ENCODE data around the gene ADAT3.

The ADAT3 gene

DNA sequence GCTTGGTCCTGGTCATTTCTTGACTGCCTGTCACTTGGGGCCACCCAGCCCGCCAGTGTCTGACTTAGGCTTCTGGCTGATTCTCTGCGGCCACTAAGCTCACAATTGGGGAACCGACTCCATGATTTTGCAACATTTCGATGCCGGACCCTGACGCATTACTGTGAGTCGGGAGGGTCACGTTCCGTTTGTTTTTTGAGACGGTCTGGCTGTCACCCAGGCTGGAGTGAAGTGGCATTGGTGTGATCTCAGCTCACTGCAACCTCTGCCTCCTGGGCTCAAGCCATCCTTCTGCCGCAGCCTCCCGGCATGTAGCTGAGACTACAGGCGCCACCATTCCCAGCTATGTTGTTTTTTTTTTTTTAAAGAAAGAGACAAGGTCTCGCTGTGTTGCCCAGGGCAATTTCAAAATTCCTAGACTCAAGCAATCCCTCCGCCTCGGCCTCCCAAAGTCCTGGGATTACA is 3.2 kb upstream of the ADAT3 start:
- TF ChIP-seq EZH2phosphoT487 (IDR thresholded peaks at IDR 0.05; ENCODE audit: low read depth) (no peak), CTCF (IDR thresholded peaks at IDR 0.05; ENCODE audit: low read depth, low read length) (no peak)
- Histone ChIP-seq H3K4me2 (ENCODE audit: low read length) (no peak overlapping the region), H3K79me2 (ENCODE audit: low read length) (peaks cover 15% of the 10 kb centered on the region), H3K9me3 (ENCODE audit: insufficient read depth, low read length) (no peaks in the 10 kb centered on the region), H3K27ac (ENCODE audit: low read length) (no peak overlapping the region), H4K20me1 (ENCODE audit: insufficient read depth, low read length) (no peaks in the 10 kb centered on the region), H3K27me3 (ENCODE audit: low read depth, low read length) (no peaks in the 10 kb centered on the region), H3K4me1 (ENCODE audit: low read length) (peaks cover 36% of the 10 kb centered on the region), H3K36me3 (replicated peaks; ENCODE audit: low read depth, low read length) (no peaks in the 10 kb centered on the region), H3K9ac (ENCODE audit: low read length) (no peak overlapping the region), H3K4me3 (ENCODE audit: low read length) (no peak overlapping the region), H2AFZ (ENCODE audit: low read depth, low read length) (no peak overlapping the region)

DNA sequence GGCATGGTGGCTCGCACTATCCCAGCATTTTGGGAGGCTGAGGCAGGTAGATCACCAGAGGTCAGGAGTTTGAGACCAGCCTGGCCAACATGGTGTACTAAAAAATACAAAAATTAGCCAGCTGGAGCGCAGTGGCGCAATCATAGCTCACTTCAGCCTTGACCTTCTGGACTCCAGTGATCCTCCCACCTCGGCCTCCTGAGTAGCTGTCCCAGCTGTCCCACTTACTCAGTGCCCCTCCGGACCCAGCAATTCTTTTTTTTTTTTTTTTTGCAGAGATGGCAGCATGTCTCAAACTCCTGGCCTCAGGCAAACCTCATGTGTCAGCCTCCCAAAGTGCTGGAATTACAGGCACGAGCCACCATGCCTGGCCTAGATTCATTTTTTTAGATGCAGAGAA is 2.3 kb upstream of the ADAT3 start:
- H3K9me3 ChIP-seq (ENCODE audit: insufficient read depth, low read length) = no peaks in the 10 kb centered on the region
- H4K20me1 ChIP-seq (ENCODE audit: insufficient read depth, low read length) = peaks cover 8% of the 10 kb centered on the region; the same call in 1 of the 2 replicates
- peaks cover 24% of the 10 kb centered on the region for H3K79me2 ChIP-seq (ENCODE audit: low read length)
- no peaks in the 10 kb centered on the region for H3K27me3 ChIP-seq (ENCODE audit: low read depth, low read length)
- TF ChIP-seq EZH2phosphoT487 (IDR thresholded peaks at IDR 0.05; ENCODE audit: low read depth) (no peak), CTCF (IDR thresholded peaks at IDR 0.05; ENCODE audit: low read depth, low read length) (no peak)
- H3K4me1 ChIP-seq (ENCODE audit: low read length) = peaks cover 42% of the 10 kb centered on the region
- no peak overlapping the region for H2AFZ ChIP-seq (ENCODE audit: low read depth, low read length)
- peak overlapping the region; percentile 94 for H3K4me2 ChIP-seq (ENCODE audit: low read length)
- peak overlapping the region; percentile 96 for H3K27ac ChIP-seq (ENCODE audit: low read length)
- H3K9ac ChIP-seq (ENCODE audit: low read length) = peak overlapping the region; percentile 63
- peak overlapping the region; percentile 51 for H3K4me3 ChIP-seq (ENCODE audit: low read length)
- H3K36me3 ChIP-seq (replicated peaks; ENCODE audit: low read depth, low read length) = peaks cover 5% of the 10 kb centered on the region

DNA sequence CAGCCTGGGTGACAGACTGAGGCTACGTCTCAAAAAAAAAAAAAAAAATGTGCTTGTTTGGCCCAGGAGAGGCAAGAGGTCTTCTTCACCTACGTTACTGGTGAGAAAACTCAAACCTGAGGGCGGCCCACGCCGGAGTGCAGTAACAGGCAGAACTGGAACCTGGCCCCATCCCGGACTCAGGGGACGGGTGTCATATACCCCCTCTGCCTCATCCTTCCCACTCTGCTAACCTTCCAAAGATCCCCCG is 414 bp upstream of the ADAT3 start:
- peaks cover 43% of the 10 kb centered on the region for H3K4me1 ChIP-seq (ENCODE audit: low read length)
- no peak overlapping the region for H2AFZ ChIP-seq (ENCODE audit: low read depth, low read length)
- H3K4me3 ChIP-seq (ENCODE audit: low read length) = peak overlapping the region; percentile 87
- peaks cover 14% of the 10 kb centered on the region for H3K36me3 ChIP-seq (replicated peaks; ENCODE audit: low read depth, low read length)
- peaks cover 19% of the 10 kb centered on the region for H4K20me1 ChIP-seq (ENCODE audit: insufficient read depth, low read length)
- H3K27me3 ChIP-seq (ENCODE audit: low read depth, low read length) = no peaks in the 10 kb centered on the region
- peak overlapping the region; percentile 94 for H3K4me2 ChIP-seq (ENCODE audit: low read length)
- no peaks in the 10 kb centered on the region for H3K9me3 ChIP-seq (ENCODE audit: insufficient read depth, low read length)
- peak overlapping the region; percentile 96 for H3K27ac ChIP-seq (ENCODE audit: low read length)
- H3K79me2 ChIP-seq (ENCODE audit: low read length) = peaks cover 43% of the 10 kb centered on the region
- TF ChIP-seq EZH2phosphoT487 (IDR thresholded peaks at IDR 0.05; ENCODE audit: low read depth) = no peak
- no peak for TF ChIP-seq CTCF (IDR thresholded peaks at IDR 0.05; ENCODE audit: low read depth, low read length)
- peak overlapping the region; percentile 99 for H3K9ac ChIP-seq (ENCODE audit: low read length)

GRCh38 chr19:1905863-1906375 is 720 bp downstream of the ADAT3 start:
- TF ChIP-seq CTCF (IDR thresholded peaks at IDR 0.05; ENCODE audit: low read depth, low read length) (no peak), EZH2phosphoT487 (IDR thresholded peaks at IDR 0.05; ENCODE audit: low read depth) (no peak)
- no peak overlapping the region for H2AFZ ChIP-seq (ENCODE audit: low read depth, low read length)
- H3K79me2 ChIP-seq (ENCODE audit: low read length) = peaks cover 54% of the 10 kb centered on the region
- H4K20me1 ChIP-seq (ENCODE audit: insufficient read depth, low read length) = peaks cover 27% of the 10 kb centered on the region
- peak overlapping the region; percentile 96 for H3K27ac ChIP-seq (ENCODE audit: low read length)
- peak overlapping the region; percentile 98 for H3K4me2 ChIP-seq (ENCODE audit: low read length)
- H3K4me1 ChIP-seq (ENCODE audit: low read length) = peaks cover 43% of the 10 kb centered on the region
- peaks cover 19% of the 10 kb centered on the region for H3K36me3 ChIP-seq (replicated peaks; ENCODE audit: low read depth, low read length)
- no peaks in the 10 kb centered on the region for H3K27me3 ChIP-seq (ENCODE audit: low read depth, low read length)
- peak overlapping the region; percentile 87 for H3K4me3 ChIP-seq (ENCODE audit: low read length)
- H3K9me3 ChIP-seq (ENCODE audit: insufficient read depth, low read length) = no peaks in the 10 kb centered on the region
- H3K9ac ChIP-seq (ENCODE audit: low read length) = peak overlapping the region; percentile 81
